Measurements from ENCODE around the gene UFSP1. TPM values are rescaled to one million over a fixed set of nuclear protein-coding genes. Genes with fewer than 3 reads are reported as not detected.

The UFSP1 gene
- total RNA-seq, 4 donors from 2014 or later: 4.7 to 8.0 (median 7.3) TPM

DNA sequence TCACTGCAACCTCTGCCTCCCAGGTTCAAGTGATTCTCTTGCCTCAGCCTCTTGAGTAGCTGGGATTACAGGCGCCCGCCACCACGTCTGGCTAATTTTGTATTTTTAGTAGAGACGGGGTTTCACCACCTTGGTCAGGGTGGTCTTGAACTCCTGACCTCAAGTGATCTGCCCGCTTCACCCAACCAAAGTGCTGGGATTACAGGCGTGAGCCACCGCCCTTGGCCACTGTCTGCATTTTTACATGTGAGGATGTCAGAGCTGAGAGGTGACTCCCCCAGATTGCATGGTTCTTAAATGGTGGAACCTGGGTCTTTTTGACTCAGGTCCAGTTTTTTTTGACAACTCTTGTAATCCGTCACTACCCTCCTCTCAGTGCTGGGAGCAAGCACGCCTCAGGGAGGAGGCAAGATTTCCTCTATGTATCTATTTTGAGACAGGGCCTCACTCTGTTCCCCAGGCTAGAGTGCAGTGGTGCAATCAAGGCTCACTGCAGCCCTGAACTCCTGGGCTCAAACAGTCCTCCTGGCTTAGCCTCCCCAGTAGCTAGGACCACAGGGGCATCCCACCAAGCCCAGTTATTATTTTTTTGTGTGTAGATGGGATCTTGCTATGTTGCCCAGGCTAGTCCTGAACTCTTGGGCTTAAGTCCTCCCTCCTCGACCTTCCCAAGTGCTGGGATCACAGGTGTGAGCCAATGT lies 15.8 kb downstream of the UFSP1 start:
- DNase-seq (ENCODE audit: low spot score) (no peak), ATAC-seq (ENCODE audit: low FRiP score) (no peak)
- TF ChIP-seq, protein P1, sequence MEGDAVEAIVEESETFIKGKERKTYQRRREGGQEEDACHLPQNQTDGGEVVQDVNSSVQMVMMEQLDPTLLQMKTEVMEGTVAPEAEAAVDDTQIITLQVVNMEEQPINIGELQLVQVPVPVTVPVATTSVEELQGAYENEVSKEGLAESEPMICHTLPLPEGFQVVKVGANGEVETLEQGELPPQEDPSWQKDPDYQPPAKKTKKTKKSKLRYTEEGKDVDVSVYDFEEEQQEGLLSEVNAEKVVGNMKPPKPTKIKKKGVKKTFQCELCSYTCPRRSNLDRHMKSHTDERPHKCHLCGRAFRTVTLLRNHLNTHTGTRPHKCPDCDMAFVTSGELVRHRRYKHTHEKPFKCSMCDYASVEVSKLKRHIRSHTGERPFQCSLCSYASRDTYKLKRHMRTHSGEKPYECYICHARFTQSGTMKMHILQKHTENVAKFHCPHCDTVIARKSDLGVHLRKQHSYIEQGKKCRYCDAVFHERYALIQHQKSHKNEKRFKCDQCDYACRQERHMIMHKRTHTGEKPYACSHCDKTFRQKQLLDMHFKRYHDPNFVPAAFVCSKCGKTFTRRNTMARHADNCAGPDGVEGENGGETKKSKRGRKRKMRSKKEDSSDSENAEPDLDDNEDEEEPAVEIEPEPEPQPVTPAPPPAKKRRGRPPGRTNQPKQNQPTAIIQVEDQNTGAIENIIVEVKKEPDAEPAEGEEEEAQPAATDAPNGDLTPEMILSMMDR (IDR thresholded peaks at IDR 0.05): no peak

DNA sequence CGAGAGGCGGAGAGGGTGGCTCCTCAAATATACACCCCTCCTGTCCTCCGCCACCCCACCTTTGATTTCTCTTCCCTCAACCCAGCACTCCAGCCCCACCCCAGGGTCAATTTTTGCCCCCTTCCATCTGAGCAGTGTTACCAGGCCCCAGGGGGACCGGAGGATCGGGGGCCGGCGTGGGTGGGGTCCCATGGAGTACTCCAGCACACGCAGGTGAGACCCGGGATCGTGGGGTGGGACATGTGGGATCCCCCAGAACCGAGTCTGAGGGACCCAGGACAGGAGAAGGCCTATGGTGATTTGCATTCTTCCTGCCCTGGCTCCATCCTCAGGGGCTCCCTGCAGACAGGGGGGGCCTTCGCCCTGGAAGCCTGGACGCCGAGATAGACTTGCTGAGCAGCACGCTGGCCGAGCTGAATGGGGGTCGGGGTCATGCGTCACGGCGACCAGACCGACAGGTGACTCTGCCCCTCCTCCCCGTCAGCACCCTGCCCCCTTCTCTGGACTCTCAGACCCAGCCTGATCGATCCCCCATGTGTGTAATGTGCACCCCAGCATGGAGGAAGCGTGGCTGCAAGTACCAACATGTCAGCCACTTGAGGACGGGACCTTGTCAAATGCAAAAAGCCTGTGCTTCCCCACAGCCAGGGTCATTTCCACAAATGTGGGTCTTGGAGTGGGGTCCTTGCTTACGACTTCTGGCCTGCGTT lies 21.6 kb downstream of the UFSP1 start:
- DNase-seq (ENCODE audit: low spot score) (no peak), ATAC-seq (ENCODE audit: low FRiP score) (no peak)
- TF ChIP-seq, protein P1 (IDR thresholded peaks at IDR 0.05): no peak

DNA sequence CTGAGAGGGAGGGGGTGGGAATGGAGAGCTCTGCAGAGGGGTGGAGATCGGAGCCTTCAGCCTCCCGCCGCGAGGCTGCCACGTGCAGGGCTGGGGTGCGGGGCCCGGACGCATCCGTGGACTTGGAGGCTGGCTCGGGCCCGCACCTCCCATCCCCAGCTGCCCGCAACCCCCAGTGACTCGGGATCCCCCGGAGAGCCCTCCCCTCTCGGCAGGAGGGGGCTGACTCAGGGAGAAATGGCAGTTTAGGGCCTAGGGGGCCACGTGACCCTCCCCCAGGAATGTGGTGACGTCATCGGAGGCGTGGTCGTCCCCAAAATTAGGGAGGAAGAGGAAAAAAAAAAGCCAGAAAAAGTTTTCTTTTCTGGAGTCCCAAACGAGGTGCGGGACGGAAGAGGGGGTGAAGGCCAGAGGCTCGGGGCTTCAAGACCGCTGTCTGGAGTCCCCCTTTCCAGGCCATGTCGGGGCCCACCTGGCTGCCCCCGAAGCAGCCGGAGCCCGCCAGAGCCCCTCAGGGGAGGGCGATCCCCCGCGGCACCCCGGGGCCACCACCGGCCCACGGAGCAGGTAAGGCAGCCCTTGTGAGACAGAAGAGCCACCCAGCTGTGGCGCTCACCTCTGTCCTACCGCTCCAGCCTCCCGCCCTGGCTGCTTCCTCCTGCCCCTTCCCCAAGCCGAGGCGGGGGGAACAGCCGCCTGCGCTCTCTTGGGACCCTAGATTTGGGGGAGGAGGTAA lies 22.3 kb downstream of the UFSP1 start, which contains the start of gene TRIP6:
Gene TRIP6, plus strand, starts transcription at position 348 of the 736 bp plus-strand sequence. Its CDS starts 111 bp downstream, at position 459.
- DNase-seq (ENCODE audit: low spot score) (peak; percentile 92), ATAC-seq (ENCODE audit: low FRiP score) (peak; percentile 69)

DNA sequence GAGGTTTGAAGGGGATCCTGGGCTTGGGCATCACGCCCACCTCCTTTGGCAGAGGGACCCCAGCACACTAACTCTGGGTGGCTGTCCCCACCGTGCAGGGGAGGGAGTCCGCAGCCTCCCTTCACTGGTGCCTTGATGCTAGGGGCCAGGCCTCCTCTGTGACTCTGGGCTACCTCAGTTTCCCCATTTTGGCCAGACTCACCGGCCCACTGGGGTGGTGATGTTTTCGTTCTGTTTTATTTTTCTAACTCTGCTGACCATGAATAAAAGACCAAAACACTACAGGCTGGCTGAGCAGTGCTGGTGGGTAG lies 22.8 kb downstream of the UFSP1 start:
- ATAC-seq (ENCODE audit: low FRiP score): peak; percentile 5
- no peak for DNase-seq (ENCODE audit: low spot score)
- TF ChIP-seq, protein P1 (IDR thresholded peaks at IDR 0.05): no peak

More for the DNA sequence above, 22.3 kb downstream of the UFSP1 start, which contains the start of gene TRIP6:
- TF ChIP-seq, protein P1 (IDR thresholded peaks at IDR 0.05): no peak

DNA sequence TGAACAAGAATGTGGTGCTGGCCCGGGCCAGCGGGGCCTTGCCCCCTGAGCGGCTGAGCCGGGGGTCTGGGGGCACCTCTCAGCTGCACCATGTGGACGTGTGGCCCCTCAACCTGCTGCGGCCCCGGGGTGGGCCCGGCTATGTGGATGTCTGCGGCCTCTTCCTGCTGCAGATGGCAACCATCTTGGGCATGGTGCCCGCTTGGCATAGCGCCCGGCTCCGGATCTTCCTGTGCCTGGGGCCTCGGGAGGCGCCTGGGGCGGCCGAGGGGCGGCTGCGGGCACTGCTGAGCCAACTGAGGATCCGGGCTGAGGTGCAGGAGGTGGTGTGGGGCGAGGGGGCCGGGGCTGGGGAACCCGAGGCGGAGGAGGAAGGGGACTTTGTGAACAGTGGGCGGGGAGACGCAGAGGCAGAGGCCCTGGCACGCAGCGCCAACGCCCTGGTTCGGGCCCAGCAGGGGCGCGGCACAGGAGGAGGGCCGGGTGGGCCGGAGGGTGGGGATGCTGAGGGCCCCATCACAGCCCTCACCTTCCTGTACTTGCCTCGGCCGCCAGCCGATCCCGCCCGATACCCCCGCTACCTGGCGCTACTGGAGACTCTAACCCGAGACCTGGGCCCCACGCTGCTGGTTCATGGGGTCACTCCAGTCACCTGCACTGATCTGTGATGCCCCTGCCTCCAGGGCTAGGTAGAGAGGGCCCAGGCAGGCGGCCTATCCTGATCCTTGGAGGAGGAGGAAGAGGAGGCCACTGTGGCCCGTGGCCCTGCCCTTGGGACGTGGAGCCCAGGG lies 23.4 kb downstream of the UFSP1 start:
- TF ChIP-seq, protein P1 (IDR thresholded peaks at IDR 0.05): no peak
- peak; percentile 55 for DNase-seq (ENCODE audit: low spot score)
- ATAC-seq (ENCODE audit: low FRiP score): peak; percentile 38

DNA sequence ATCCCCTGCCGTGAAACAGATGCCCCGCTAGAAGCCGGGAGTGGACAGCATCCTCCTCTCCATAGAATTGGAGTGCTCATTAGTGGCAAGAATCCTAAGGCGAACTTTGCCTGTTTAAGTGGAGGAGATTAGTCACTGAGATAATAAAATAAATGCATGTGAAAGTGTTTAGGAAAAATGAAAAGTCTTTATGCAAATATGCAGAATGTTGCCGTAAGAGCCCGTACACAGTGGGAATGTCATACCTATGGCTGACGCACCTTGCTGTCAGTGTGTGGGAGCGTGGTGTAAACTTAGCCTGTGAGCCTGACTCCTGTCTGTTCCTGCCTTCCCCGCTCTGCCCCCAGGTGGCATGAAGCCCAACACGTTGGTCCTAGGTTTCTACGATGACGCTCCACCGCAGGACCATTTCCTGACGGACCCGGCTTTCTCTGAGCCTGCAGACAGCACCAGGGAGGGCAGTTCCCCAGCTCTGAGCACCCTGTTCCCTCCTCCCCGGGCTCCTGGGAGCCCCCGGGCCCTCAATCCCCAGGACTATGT lies 24.1 kb downstream of the UFSP1 start:
- DNase-seq (ENCODE audit: low spot score): peak; percentile 46
- TF ChIP-seq, protein P1 (IDR thresholded peaks at IDR 0.05): no peak
- peak; percentile 65 for ATAC-seq (ENCODE audit: low FRiP score)

Measured in omental fat pad (tissue), 4 donors.